Effector memory CD4-positive, alpha-beta T cell (primary cell): ENCODE data around the gene TRIM3.
A peak's percentile ranks its signal among the peaks of the same experiment; 100 is the strongest.

Experiments used
- DNase-seq, 3 donors: peaks; one replicate each; pipeline ENCODE4 v3.0.0-alpha.2; 2020
- H3K27ac ChIP-seq: 2 replicates; pipeline ENCODE4 v1.7.0; 2013; ENCODE audit warnings: mild to moderate bottlenecking, low read length, moderate library complexity; ENCODE audit not compliant: insufficient read depth, poor library complexity, severe bottlenecking
- H3K27me3 ChIP-seq: replicated peaks from 2 replicates; pipeline ENCODE4 v1.7.0; 2013; ENCODE audit warnings: mild to moderate bottlenecking, low read length; ENCODE audit not compliant: insufficient read depth, control insufficient read depth, poor library complexity, severe bottlenecking
- H3K36me3 ChIP-seq: 2 replicates; pipeline ENCODE4 v1.7.0; 2013; ENCODE audit warnings: mild to moderate bottlenecking, low read length, moderate library complexity; ENCODE audit not compliant: control insufficient read depth, insufficient read depth
- H3K4me1 ChIP-seq: 2 replicates; pipeline ENCODE4 v1.7.0; 2013; ENCODE audit warnings: low read length, mild to moderate bottlenecking; ENCODE audit not compliant: control insufficient read depth, insufficient read depth, poor library complexity, severe bottlenecking
- H3K4me3 ChIP-seq: 2 replicates; pipeline ENCODE4 v1.7.0; 2013; ENCODE audit warnings: low read length, low read depth, mild to moderate bottlenecking; ENCODE audit not compliant: insufficient read depth, poor library complexity, severe bottlenecking
- H3K9me3 ChIP-seq: 2 replicates; pipeline ENCODE4 v1.7.0; 2013; ENCODE audit warnings: mild to moderate bottlenecking, low read length, moderate library complexity; ENCODE audit not compliant: control insufficient read depth

TRIM3 gene

DNA sequence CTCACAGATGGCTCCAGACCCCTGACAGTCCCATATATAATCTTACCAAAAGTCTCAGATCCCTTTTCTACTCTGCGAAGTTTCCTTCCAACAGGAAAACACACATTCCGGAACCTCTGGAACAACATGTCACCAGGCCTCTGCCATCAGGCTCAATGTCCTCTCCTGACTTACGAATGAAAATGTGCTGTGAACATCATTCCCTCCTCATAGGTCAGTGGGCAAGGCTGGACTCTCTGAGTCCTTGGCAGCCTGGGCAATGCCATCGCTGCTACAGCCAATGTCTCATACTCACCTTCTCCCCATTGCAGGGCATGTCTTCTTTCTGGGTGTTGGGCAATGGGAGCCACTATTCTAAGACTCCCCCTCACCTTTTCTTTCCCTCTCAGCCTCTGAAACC, 31.3 kb downstream of the TRIM3 start:
- DNase-seq: no peak
- H3K4me3 ChIP-seq: no peak overlapping the region
- no peaks in the 10 kb centered on the region for H3K27me3 ChIP-seq
- no peaks in the 10 kb centered on the region for H3K36me3 ChIP-seq
- H3K27ac ChIP-seq: no peak overlapping the region
- H3K9me3 ChIP-seq: no peaks in the 10 kb centered on the region
- peaks cover 16% of the 10 kb centered on the region for H3K4me1 ChIP-seq

DNA sequence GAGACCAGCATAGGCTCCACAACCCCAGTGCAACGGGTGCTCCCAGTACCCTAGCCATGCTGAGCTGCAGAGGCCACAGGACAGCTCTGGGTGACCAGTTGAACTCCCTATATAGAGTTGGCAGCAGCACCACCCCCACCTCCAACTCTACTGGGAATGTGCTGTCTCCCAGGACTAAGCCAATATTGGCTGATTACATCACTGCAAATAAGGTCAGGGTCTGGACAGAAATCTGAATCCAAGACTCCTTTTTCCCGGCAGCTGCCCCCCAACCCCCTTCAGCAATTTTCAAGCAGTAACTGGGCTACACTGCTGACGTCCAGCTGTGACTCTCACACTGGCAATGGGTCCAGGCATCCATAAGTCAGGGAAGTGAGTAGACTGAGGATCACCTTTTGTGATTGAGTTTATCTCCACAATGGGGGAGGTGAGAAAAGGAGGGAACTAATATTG, 32.8 kb downstream of the TRIM3 start, which contains the start of gene HPX:
HPX (minus strand) TSS at position 82 of the 453 bp plus-strand sequence; CDS start at position 58, 24 bp downstream.
- H3K36me3 ChIP-seq: no peaks in the 10 kb centered on the region
- H3K9me3 ChIP-seq: no peaks in the 10 kb centered on the region
- no peaks in the 10 kb centered on the region for H3K27me3 ChIP-seq
- DNase-seq: no peak
- peaks cover 16% of the 10 kb centered on the region for H3K4me1 ChIP-seq
- H3K27ac ChIP-seq: no peak within 1 kb of the TSS
- no peak within 1 kb of the TSS for H3K4me3 ChIP-seq

DNA sequence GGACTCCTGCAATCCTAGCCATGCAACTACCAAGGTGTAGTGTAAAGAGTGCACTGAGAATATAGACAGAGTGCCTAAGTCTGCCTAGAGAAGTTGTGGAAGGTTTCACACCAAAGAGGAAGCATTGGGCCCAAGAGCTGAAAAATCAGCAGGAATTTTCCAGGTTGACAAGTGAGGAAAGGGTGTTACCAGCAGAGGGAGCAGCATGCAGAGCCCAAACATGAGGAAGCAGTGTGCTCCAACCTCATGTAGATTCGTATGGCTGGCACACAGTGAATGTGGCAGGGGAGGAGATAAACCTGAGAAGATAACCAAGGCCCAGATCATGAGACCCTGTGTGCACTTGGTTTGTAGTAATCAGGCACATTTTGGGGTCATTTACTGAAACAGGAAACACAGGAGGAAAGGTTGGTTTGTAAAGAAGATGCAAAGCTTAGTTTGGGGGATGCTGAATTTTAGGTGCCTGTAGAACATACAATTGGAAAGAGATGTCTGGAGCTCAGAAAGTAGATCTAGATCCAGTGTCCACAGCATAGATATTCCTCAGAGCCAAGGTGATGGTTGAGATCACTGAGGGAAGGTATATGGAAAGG, 34.7 kb downstream of the TRIM3 start:
- Histone ChIP-seq H3K27ac (no peak overlapping the region), H3K27me3 (no peaks in the 10 kb centered on the region), H3K9me3 (no peaks in the 10 kb centered on the region), H3K36me3 (no peaks in the 10 kb centered on the region), H3K4me3 (no peak overlapping the region), H3K4me1 (peaks cover 16% of the 10 kb centered on the region)
- DNase-seq: peak in 1 of 3 donors; percentile 12

DNA sequence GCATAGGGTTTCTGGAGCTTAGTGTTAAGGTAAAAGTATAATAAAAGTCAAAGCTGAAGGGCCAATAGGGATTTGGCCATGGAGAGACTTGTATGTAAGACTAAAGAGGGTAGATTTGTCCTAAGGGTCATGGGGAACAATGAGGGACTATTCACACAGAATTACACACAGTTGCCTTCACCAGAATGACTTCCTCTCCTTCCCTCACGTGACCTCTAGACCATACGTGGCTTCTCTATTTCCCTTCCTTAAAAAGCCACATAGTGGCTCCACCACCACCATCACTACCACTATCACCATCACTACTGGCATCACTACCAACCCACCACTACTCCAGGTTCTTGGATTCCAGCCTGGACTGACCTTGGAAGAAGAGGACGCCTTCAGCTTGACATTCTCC, 35.7 kb downstream of the TRIM3 start:
- DNase-seq: no peak

DNA sequence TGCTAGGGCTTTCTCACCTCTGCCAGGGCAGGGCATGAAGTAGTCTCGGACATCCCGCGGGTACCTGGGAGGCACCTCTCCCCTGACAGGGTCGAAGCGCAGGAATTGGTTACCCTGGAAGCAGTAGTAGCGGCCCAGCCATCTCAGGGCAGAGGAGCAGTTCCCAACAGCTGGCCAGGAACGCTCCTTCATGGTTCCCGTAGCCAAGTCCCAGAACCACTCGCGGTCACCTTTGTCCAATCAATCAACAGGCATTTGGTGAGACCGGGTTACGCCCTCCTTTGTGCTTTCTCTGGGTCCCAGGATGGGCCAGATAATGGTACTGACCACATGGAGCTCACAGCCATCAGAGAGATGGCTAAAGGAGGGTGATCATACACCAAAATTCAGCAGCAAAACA, 36.3 kb downstream of the TRIM3 start:
- H3K4me1 ChIP-seq: peaks cover 16% of the 10 kb centered on the region
- no peaks in the 10 kb centered on the region for H3K27me3 ChIP-seq
- no peak overlapping the region for H3K27ac ChIP-seq
- no peaks in the 10 kb centered on the region for H3K9me3 ChIP-seq
- no peaks in the 10 kb centered on the region for H3K36me3 ChIP-seq
- DNase-seq: no peak
- H3K4me3 ChIP-seq: no peak overlapping the region

More for the DNA sequence above, 35.7 kb downstream of the TRIM3 start:
- Histone ChIP-seq H3K27me3 (no peaks in the 10 kb centered on the region), H3K4me3 (no peak overlapping the region), H3K27ac (no peak overlapping the region), H3K9me3 (no peaks in the 10 kb centered on the region), H3K36me3 (no peaks in the 10 kb centered on the region), H3K4me1 (peaks cover 16% of the 10 kb centered on the region)

DNA sequence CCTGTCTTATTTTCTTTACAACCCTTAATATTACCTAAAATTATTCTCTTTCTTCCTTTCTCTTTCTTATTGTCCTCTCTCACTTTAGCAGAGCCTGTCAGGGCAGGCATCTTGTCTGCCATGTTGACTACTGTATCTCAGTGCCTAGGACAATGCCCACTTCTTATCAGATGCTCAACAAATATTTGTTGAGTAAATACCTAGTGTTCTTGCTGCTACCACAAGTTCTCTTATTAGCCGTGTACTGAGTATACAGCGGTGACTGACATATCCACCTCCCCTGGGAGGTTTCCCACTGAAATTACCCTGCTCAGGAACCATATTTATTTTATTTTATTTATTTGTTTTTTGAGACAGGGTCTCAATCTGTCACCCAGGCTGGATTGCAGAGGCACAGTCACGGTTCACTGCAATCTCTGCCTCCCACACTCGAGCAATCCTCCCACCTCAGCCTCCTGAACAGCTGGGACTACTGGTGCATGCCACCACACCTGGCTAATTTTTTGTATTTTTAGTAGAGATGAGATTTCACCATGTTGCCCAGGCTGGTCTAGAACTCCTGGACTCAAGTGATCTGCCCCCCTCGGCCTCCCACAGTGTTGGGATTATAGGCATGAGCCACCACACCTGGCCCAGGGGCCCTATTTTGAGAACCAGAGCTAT, 39.6 kb downstream of the TRIM3 start:
- H3K27me3 ChIP-seq: no peaks in the 10 kb centered on the region

DNA sequence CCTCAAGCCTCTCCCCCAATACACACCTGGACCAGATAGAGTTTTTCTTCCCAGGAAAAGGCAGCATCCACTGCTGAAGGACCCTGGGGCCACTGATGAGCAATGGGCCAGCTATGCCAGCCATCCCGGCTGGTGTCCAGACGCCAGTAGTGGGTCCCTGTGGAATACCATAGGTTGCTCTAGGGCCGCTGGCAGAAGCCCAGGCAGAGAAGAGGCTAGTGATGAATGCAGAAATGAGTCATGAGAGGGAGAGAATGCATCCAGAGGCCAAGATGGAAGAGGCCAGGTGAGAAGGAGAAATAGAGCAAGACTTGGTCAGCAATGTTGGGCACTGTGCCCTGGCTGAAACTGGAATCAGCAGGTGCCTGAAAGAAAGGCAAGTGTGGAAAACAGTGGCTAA, 41.9 kb downstream of the TRIM3 start:
- no peak overlapping the region for H3K4me3 ChIP-seq
- no peak for DNase-seq
- H3K27ac ChIP-seq: no peak overlapping the region
- no peaks in the 10 kb centered on the region for H3K4me1 ChIP-seq
- H3K9me3 ChIP-seq: no peaks in the 10 kb centered on the region
- H3K36me3 ChIP-seq: no peaks in the 10 kb centered on the region
- no peaks in the 10 kb centered on the region for H3K27me3 ChIP-seq

More for the DNA sequence above, 39.6 kb downstream of the TRIM3 start:
- Histone ChIP-seq H3K4me3 (no peak overlapping the region), H3K9me3 (no peaks in the 10 kb centered on the region), H3K27ac (no peak overlapping the region), H3K36me3 (no peaks in the 10 kb centered on the region), H3K4me1 (peaks cover 16% of the 10 kb centered on the region)
- DNase-seq: no peak

DNA sequence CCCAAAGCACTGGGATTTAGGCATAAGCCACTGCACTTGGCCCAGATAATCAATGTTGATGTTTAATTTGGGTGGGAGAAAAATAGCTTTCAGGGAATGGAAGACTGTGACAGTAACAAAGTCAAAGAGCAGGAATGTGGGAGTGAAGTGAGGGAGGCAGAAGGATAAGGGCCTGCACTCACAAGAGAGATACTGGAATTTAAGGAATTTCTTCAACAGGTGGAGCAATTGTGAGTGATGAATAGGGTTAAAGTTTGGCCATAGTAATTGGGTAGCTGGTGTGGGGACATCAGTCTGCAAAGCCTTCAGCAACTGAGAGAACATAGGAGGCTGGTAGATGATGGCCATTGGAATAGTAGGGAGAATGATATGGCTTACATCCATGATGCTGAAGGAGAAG, 46.2 kb downstream of the TRIM3 start:
- DNase-seq: no peak
- no peaks in the 10 kb centered on the region for H3K27me3 ChIP-seq
- no peak overlapping the region for H3K4me3 ChIP-seq
- no peaks in the 10 kb centered on the region for H3K4me1 ChIP-seq
- H3K36me3 ChIP-seq: no peaks in the 10 kb centered on the region
- no peak overlapping the region for H3K27ac ChIP-seq
- H3K9me3 ChIP-seq: no peaks in the 10 kb centered on the region

DNA sequence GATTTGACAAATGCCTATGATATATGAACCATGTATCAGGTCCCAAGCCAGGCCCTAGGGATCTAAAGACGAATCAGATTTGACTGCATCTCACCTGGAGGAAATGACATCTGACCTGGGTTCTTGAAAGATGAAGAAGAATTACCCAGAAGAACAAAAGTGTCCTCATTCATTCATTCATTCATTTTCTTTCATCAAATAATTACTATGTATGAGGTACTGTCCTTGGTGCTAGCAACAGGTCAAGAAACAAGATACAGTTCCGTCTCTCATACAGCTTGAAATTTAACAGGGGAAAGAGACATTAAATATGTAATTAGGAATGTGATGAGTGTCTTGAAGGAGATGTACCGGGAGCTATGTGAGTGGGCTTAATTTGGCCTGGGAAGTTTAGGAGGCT, 53.1 kb downstream of the TRIM3 start:
- DNase-seq: no peak
- H3K9me3 ChIP-seq: no peaks in the 10 kb centered on the region
- H3K27ac ChIP-seq: no peak overlapping the region
- H3K4me1 ChIP-seq: peaks cover 22% of the 10 kb centered on the region
- no peaks in the 10 kb centered on the region for H3K27me3 ChIP-seq
- H3K4me3 ChIP-seq: no peak overlapping the region
- no peaks in the 10 kb centered on the region for H3K36me3 ChIP-seq

DNA sequence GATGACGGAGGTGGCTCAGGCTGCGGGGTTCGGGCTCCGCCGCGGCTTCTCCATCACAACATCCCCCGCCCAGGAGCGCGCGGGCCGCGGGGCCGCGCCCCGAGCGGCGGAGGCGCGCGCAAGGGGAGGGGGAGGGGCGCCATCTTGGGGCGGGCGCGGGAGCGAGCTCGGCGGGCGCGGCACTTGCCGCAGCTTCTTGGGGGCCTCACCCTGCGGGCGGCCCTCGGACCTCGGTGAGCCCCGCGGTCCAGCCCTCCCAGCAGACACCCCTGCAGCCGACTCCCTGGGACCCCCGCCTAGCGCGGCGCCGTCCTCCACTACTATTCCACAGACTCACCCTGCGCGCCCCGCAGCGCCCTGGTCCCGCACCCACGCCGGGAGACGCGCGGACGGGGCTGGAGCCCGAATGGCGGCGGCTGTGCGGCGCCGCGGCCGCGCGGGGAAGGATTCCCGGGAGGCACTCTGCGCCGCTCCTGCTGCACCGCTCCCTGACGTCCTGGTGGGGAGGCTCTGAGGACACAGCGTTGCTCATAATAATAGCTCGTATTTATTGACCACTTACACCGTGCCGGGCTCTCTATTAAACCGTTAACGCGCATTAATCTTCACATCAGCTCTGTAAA, 54.6 kb downstream of the TRIM3 start, which contains the start of gene APBB1:
APBB1 (minus strand) TSS at position 86 of the 623 bp plus-strand sequence. CDS start 7,747 bp downstream, outside the sequence.
- peak within 1 kb of the TSS; percentile 96 for H3K4me3 ChIP-seq
- peak within 1 kb of the TSS; percentile 80 for H3K27ac ChIP-seq
- no peaks in the 10 kb centered on the region for H3K9me3 ChIP-seq
- no peaks in the 10 kb centered on the region for H3K27me3 ChIP-seq
- H3K36me3 ChIP-seq: no peaks in the 10 kb centered on the region
- peak; percentile 55 to 61 (median 59) for DNase-seq
- H3K4me1 ChIP-seq: peaks cover 36% of the 10 kb centered on the region
